HCT116 (cell line): ENCODE measurements around the gene KCNJ14. TPM values are rescaled to one million over a fixed set of nuclear protein-coding genes. Genes with fewer than 3 reads are reported as not detected.

Experiments used
- CBX3 ChIP-seq: IDR thresholded peaks from 2 replicates; pipeline ENCODE4 v1.6.1; 2012; ENCODE audit warnings: low read depth
- ELF1 ChIP-seq: IDR thresholded peaks from 2 replicates; pipeline ENCODE4 v1.6.1; 2012; ENCODE audit warnings: low read depth, borderline replicate concordance
- JUND ChIP-seq: IDR thresholded peaks from 2 replicates; pipeline ENCODE4 v1.6.1; 2012
- RAD21 ChIP-seq: IDR thresholded peaks from 2 replicates; pipeline ENCODE4 v1.6.1; 2012; ENCODE audit warnings: low read depth, mild to moderate bottlenecking
- SIN3A ChIP-seq: IDR thresholded peaks from 2 replicates; pipeline ENCODE4 v1.6.1; 2012; ENCODE audit warnings: low read depth
- SP1 ChIP-seq: IDR thresholded peaks from 2 replicates; pipeline ENCODE4 v1.6.1; 2012; ENCODE audit warnings: low read depth
- ZFX ChIP-seq: fragments of 450-650 bp; IDR thresholded peaks from 2 replicates; pipeline ENCODE4 v1.6.1; 2017
- ZNF274 ChIP-seq: fragments of 200-500 bp; sonication (Bioruptor generic); IDR thresholded peaks from 2 replicates; pipeline ENCODE4 v1.6.1; 2014; ENCODE audit warnings: mild to moderate bottlenecking, low read depth, low read length, inconsistent platforms
- total RNA-seq: library from RNA; stranded (reverse); gene quantifications from one replicate; pipeline ENCODE4 v1.2.1, GENCODE V29; 2021; ENCODE audit not compliant: unreplicated experiment
- TF ChIP-seq, protein P1 (sequence below): IDR thresholded peaks from 2 replicates; pipeline ENCODE4 v1.6.1; 2011; ENCODE audit warnings: mild to moderate bottlenecking, low read length, moderate library complexity; ENCODE audit not compliant: insufficient replicate concordance; ENCODE audit errors: extremely low read depth
- TF ChIP-seq, protein P2 (sequence below): IDR thresholded peaks from 2 replicates; pipeline ENCODE4 v1.6.1; 2012
- TF ChIP-seq, protein P3 (sequence below): IDR thresholded peaks from 2 replicates; pipeline ENCODE4 v1.6.1; 2012; ENCODE audit warnings: low read depth

KCNJ14 gene
- total RNA-seq, 1 experiment from 2014 or later = 2.5 TPM

DNA sequence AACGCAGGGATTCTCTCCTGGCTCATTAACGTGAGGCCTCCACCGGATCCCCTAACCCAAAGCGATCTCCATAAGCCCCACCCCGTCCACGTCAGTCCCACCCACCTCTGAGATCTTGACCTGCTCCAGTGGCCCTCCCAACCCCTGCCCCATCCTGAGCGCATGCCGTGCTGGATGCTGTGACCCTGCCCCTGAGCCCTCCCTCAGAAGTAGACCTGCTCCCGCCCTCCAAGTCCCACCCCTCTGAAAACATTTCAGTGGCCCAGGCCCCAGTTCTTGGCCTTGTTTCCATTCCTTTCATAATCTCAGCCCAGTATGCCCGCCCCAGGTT lies 36.4 kb downstream of the KCNJ14 start (continued):
- TF ChIP-seq, protein P1, sequence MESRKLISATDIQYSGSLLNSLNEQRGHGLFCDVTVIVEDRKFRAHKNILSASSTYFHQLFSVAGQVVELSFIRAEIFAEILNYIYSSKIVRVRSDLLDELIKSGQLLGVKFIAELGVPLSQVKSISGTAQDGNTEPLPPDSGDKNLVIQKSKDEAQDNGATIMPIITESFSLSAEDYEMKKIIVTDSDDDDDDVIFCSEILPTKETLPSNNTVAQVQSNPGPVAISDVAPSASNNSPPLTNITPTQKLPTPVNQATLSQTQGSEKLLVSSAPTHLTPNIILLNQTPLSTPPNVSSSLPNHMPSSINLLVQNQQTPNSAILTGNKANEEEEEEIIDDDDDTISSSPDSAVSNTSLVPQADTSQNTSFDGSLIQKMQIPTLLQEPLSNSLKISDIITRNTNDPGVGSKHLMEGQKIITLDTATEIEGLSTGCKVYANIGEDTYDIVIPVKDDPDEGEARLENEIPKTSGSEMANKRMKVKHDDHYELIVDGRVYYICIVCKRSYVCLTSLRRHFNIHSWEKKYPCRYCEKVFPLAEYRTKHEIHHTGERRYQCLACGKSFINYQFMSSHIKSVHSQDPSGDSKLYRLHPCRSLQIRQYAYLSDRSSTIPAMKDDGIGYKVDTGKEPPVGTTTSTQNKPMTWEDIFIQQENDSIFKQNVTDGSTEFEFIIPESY = no peak
- no peak for TF ChIP-seq ELF1
- no peak for TF ChIP-seq RAD21
- no peak for TF ChIP-seq CBX3
- no peak for TF ChIP-seq ZNF274
- TF ChIP-seq SIN3A = no peak
- TF ChIP-seq JUND = no peak
- TF ChIP-seq, protein P2, sequence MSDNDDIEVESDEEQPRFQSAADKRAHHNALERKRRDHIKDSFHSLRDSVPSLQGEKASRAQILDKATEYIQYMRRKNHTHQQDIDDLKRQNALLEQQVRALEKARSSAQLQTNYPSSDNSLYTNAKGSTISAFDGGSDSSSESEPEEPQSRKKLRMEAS = no peak
- TF ChIP-seq SP1 = no peak
- TF ChIP-seq ZFX = no peak
- TF ChIP-seq, protein P3, sequence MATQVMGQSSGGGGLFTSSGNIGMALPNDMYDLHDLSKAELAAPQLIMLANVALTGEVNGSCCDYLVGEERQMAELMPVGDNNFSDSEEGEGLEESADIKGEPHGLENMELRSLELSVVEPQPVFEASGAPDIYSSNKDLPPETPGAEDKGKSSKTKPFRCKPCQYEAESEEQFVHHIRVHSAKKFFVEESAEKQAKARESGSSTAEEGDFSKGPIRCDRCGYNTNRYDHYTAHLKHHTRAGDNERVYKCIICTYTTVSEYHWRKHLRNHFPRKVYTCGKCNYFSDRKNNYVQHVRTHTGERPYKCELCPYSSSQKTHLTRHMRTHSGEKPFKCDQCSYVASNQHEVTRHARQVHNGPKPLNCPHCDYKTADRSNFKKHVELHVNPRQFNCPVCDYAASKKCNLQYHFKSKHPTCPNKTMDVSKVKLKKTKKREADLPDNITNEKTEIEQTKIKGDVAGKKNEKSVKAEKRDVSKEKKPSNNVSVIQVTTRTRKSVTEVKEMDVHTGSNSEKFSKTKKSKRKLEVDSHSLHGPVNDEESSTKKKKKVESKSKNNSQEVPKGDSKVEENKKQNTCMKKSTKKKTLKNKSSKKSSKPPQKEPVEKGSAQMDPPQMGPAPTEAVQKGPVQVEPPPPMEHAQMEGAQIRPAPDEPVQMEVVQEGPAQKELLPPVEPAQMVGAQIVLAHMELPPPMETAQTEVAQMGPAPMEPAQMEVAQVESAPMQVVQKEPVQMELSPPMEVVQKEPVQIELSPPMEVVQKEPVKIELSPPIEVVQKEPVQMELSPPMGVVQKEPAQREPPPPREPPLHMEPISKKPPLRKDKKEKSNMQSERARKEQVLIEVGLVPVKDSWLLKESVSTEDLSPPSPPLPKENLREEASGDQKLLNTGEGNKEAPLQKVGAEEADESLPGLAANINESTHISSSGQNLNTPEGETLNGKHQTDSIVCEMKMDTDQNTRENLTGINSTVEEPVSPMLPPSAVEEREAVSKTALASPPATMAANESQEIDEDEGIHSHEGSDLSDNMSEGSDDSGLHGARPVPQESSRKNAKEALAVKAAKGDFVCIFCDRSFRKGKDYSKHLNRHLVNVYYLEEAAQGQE = no peak
